ENCODE results near the gene UBE2I.
"Not testable (repeated sequence)": the region's sequence is repeated elsewhere in the genome, so short reads cannot be mapped to it uniquely, and the experiment has no call there.

Gene UBE2I

DNA sequence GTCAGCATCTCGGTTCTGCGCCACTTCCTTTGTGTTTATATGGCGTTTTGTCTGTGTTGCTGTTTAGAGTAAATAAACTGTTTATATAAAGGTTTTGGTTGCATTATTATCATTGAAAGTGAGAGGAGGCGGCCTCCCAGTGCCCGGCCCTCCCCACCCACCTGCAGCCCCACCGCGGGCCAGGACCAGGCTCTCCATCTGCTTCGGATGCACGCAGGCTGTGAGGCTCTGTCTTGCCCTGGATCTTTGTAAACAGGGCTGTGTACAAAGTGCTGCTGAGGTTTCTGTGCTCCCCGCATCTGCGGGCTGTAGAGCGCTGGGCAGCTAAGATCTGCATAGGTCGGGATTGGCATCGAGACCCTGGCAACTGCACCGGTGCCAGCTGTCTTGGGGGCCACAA lies 15.8 kb downstream of the UBE2I start:
- Histone ChIP-seq H3K27me3 (ENCODE audit: insufficient read depth, low read depth, severe bottlenecking) (no peaks in the 10 kb centered on the region), H3K9me3 (ENCODE audit: severe bottlenecking) (peaks cover 4% of the 10 kb centered on the region), H3K4me3 (ENCODE audit: low read depth, low read length) (no peak overlapping the region), H3K36me3 (peaks cover 47% of the 10 kb centered on the region), H3K27ac (no peak overlapping the region)
- DNase-seq: no peak
- TF ChIP-seq CTCF (IDR thresholded peaks at IDR 0.05; ENCODE audit: low read depth, low read length): no peak

GRCh38 chr16:1325673-1326371 lies 16.4 kb downstream of the UBE2I start:
- peaks cover 41% of the 10 kb centered on the region for H3K36me3 ChIP-seq
- H3K9me3 ChIP-seq (ENCODE audit: severe bottlenecking): peaks cover 7% of the 10 kb centered on the region
- no peaks in the 10 kb centered on the region for H3K27me3 ChIP-seq (ENCODE audit: insufficient read depth, low read depth, severe bottlenecking)
- H3K4me3 ChIP-seq (ENCODE audit: low read depth, low read length): no peak overlapping the region
- no peak for TF ChIP-seq CTCF (IDR thresholded peaks at IDR 0.05; ENCODE audit: low read depth, low read length)
- no peak overlapping the region for H3K27ac ChIP-seq
- no peak for DNase-seq

GRCh38 chr16:1326391-1326790 lies 17.0 kb downstream of the UBE2I start:
- H3K36me3 ChIP-seq: peaks cover 36% of the 10 kb centered on the region
- no peak for DNase-seq
- peaks cover 7% of the 10 kb centered on the region for H3K9me3 ChIP-seq (ENCODE audit: severe bottlenecking)
- H3K4me3 ChIP-seq (ENCODE audit: low read depth, low read length): no peak overlapping the region
- no peak overlapping the region for H3K27ac ChIP-seq
- peaks cover 5% of the 10 kb centered on the region for H3K27me3 ChIP-seq (ENCODE audit: insufficient read depth, low read depth, severe bottlenecking)
- TF ChIP-seq CTCF (IDR thresholded peaks at IDR 0.05; ENCODE audit: low read depth, low read length): no peak

- no peak for TF ChIP-seq CTCF (IDR thresholded peaks at IDR 0.05; ENCODE audit: low read depth, low read length)
Observed at GRCh38 chr16:1326946-1327618, 17.6 kb downstream of the UBE2I start.

GRCh38 chr16:1327619-1327947 lies 18.1 kb downstream of the UBE2I start:
- Histone ChIP-seq H3K36me3 (peaks cover 28% of the 10 kb centered on the region), H3K27me3 (ENCODE audit: insufficient read depth, low read depth, severe bottlenecking) (peaks cover 17% of the 10 kb centered on the region), H3K27ac (no peak overlapping the region), H3K4me3 (ENCODE audit: low read depth, low read length) (no peak overlapping the region), H3K9me3 (ENCODE audit: severe bottlenecking) (peaks cover 9% of the 10 kb centered on the region)
- no peak for TF ChIP-seq CTCF (IDR thresholded peaks at IDR 0.05; ENCODE audit: low read depth, low read length)
- no peak for DNase-seq

More at GRCh38 chr16:1326946-1327618, 17.6 kb downstream of the UBE2I start:
- Histone ChIP-seq H3K27me3 (ENCODE audit: insufficient read depth, low read depth, severe bottlenecking) (peaks cover 12% of the 10 kb centered on the region), H3K9me3 (ENCODE audit: severe bottlenecking) (peaks cover 9% of the 10 kb centered on the region), H3K36me3 (peaks cover 32% of the 10 kb centered on the region), H3K4me3 (ENCODE audit: low read depth, low read length) (no peak overlapping the region), H3K27ac (no peak overlapping the region)
- no peak for DNase-seq

DNA sequence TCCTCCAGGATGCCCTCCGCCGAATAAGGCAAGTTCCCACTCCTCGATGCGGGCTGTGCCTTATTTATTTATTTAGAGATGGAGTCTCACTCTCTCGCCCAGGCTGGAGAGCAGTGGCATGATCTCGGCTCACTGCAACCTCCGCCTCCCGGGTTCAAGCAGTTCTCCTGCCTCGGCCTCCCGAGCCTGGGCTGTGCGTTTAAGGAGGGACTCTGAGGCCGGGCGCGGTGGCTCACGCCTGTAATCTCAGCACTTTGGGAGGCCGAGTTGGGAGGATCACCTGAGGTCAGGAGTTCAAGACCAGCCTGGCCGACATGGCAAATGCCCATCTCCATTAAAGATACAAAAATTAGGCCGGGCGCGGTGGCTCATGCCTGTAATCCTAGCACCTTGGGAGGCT lies 18.7 kb downstream of the UBE2I start:
- Histone ChIP-seq H3K36me3 (peaks cover 24% of the 10 kb centered on the region), H3K27me3 (ENCODE audit: insufficient read depth, low read depth, severe bottlenecking) (peaks cover 23% of the 10 kb centered on the region)
- H3K4me3 ChIP-seq (ENCODE audit: low read depth, low read length); H3K27ac ChIP-seq; H3K9me3 ChIP-seq (ENCODE audit: severe bottlenecking); DNase-seq: not testable (repeated sequence)

DNA sequence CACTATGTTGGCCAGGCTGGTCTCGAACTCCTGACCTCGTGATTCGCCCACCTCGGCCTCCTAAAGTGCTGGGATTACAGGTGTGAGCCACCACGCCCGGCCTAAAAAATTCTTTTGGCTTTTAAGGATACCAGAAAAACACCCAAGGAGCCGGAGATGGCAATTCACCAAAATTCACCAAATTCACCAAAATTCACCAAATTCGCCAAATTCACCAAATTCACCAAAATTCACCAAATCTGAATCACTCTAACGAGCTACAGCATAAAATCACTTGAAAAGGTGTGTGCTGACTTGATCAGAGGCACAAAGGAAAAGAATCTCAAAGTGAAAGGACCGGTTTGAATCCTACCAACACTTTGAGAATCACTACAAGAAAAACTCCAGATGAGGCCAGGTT lies 19.5 kb downstream of the UBE2I start:
- Histone ChIP-seq H3K27me3 (ENCODE audit: insufficient read depth, low read depth, severe bottlenecking) (peaks cover 29% of the 10 kb centered on the region), H3K36me3 (peaks cover 16% of the 10 kb centered on the region)
- not testable (repeated sequence) for H3K27ac ChIP-seq; H3K9me3 ChIP-seq (ENCODE audit: severe bottlenecking); H3K4me3 ChIP-seq (ENCODE audit: low read depth, low read length); DNase-seq
